Fibroblast of lung (primary cell): Measurements from ENCODE around the gene PTPN23.

Experiments used
- CTCF ChIP-seq, 2 donors: IDR thresholded peaks in 1 of 2; conservative IDR thresholded peaks in 1 of 2; 1 replicate in 1 of 2; 2 replicates in 1 of 2; pipeline ENCODE4 v1.5.1; 2011 to 2012; ENCODE audit warnings: low read length in 2 of 2, control low read depth in 1 of 2, inconsistent platforms in 1 of 2, low read depth in 1 of 2, mild to moderate bottlenecking in 1 of 2
- EZH2 ChIP-seq: IDR thresholded peaks from 2 replicates; pipeline ENCODE4 v1.5.1; 2012; ENCODE audit warnings: low read length, control low read depth, mild to moderate bottlenecking; ENCODE audit errors: missing control alignments

GRCh38 chr3:47418167-47419082, 37.6 kb downstream of the PTPN23 start:
- TF ChIP-seq CTCF (conservative IDR thresholded peaks at IDR 0.05 in 1 of 2, IDR thresholded peaks at IDR 0.05 in 1 of 2; ENCODE audit: low read depth in 1 of 2, low read length in 2 of 2) (no peak), EZH2 (no peak)
